HG02678 (cell line): ENCODE data around the gene NFIA.

Experiments used
- ATAC-seq: cut with Tn5 transposase; IDR thresholded peaks from one replicate; pipeline ENCODE4 v1.9.1; 2021; ENCODE audit warnings: mild to moderate bottlenecking, moderate library complexity; ENCODE audit not compliant: unreplicated experiment

The NFIA gene

DNA sequence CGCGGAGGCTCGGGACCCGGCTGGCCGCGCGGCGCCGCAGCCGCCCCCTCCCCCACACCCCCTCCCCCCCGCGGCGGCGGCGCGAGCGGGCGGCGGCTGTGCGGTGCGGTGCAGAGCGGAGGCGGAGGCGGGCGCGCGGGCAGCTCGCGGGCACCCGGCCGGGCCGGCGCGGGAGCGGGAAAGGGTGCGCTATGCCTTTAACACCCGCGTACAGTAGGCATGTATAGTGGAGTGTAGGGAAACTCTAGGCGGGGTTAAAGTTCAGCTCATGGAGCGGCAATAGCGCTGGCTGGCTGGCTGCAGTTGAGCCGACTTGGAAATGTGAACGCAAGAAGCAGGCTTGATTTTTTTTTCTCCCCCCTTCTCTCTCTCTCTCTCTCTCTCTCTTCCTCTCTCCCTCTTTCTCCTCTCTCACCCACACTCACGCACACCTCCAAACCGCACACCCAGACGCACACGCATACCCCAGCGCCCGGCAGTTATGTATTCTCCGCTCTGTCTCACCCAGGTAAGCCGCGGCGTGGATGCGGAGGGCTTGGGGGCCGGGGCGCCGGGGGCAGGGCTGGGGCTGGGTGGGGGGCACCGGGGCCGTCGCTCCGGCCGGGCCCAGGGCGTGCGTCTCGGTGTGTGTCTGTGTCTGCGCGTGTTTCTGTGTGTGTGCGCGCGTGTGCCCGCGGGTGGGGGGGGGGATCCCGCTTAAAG lies at the start of gene NFIA:
NFIA (plus strand) TSS at position 251 of the 702 bp plus-strand sequence.
- ATAC-seq = no peak

DNA sequence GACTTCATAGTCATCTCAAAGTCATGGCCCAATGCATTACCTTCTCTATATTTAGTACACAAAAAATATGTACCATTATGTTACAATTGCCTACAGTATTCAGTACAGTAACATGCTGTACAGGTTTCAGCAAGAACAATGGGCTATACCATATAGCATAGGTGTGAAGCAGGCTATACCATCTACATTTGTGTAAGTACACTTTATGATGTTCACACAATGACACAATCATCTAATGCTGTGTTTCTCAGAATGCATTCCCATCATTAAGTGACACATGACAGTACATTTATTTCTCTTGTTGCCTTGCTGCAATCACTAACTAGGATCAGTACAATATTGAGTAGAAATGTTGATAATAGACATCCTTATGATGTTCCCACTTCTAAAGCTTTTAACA lies 46.5 kb upstream of the NFIA start:
- ATAC-seq = no peak

DNA sequence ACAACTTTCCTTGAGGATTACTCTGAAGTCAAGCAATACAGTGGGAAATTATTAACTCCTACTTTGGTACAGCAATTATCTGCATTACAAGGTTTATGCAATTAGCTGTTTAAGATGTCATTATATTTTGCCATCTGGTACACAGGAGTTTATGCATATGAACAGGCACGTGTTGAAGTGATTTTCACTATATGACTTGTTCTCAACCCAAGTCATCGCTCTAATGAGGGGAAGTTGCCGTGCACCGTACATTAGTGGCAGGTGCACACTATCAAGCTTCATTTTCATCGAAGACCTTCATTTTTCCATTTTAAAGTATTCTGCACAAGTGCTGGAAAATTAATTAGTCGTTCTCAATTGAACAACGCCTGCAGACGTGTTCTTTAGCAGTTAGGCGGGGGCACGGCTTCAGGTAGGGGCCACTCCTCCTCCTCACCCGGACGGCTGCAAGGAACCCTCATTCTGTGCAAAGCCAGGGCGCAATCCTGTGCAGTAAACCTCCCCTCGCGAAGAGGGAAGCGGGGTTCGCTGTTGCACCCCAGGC lies 39.8 kb upstream of the NFIA start:
- ATAC-seq = no peak

DNA sequence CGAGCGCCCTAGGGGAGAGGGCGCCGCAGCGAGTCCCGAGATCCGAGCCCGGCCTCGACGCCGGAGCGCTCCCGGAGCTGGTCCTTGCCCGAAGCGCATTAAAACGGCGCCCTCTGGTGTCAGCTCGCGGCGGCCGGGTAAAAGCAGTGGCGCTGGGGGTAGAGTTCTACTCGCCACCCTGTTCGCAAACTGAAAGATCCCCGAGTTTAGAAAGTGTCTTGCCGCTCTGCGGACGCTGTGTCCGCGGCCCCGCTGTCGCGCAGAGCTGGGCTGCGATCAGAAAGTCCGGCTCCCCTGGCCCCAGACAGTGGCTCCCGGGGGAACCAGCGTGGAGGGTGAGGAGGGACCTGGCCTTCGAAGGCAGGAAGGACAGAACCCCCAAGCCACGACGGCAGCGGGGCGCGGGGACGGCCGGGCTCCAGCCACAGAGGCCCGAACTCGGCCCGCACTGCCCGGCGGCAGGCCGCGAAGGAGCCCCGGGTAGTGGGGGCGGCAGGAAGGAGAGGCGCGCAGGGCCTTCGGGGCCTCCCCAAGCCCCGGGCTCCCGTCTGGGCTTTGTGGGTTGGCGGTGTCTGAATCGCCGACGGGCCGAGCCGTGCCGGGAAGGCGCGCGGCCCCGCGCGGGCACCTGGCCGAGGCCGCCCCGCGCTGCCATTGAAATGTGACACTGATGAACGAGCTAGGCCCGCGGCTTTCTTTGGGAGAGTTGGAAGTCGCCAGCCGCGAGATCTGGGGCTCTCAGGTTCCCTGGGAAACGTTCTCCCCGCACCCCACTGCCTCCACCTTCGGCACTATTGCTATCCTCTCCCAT lies 39.1 kb upstream of the NFIA start:
- no peak for ATAC-seq

DNA sequence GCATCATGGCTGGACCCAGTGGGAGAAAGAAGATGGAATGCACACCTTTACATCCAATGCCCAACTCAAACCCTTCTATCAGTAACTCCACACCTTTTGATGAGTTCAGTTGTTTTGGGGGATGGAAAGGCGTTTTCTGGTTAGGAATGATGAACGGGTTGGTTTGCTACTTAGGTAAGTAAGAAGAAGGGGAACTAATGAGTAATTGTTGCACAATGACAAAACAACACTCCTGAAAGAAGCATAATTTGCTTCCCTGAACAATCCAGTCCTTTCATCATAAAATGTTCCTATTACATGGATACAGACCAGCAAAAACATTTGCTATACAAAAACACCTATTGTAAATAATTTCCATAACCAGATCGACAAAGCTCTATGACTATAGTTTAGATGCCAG lies 35.9 kb upstream of the NFIA start:
- no peak for ATAC-seq

DNA sequence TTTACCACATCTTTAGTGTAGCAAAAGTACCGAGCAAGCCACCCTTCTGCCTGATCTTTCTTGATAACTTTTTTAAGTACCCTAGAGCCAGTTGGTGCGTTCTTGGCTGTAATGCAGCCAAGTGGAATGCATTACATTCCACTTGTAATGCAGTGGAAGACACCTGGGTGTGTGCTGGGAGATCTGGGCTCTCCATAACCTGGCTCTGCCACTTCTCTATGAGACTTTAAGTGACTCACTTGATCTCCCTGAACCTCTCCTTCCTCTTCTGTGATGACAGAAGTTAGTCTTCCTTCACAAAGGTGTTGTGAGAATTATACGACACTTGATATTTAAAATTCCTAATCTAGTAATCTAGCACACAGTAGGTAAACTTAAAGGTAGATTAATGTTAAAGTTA lies 35.3 kb upstream of the NFIA start:
- ATAC-seq = no peak

DNA sequence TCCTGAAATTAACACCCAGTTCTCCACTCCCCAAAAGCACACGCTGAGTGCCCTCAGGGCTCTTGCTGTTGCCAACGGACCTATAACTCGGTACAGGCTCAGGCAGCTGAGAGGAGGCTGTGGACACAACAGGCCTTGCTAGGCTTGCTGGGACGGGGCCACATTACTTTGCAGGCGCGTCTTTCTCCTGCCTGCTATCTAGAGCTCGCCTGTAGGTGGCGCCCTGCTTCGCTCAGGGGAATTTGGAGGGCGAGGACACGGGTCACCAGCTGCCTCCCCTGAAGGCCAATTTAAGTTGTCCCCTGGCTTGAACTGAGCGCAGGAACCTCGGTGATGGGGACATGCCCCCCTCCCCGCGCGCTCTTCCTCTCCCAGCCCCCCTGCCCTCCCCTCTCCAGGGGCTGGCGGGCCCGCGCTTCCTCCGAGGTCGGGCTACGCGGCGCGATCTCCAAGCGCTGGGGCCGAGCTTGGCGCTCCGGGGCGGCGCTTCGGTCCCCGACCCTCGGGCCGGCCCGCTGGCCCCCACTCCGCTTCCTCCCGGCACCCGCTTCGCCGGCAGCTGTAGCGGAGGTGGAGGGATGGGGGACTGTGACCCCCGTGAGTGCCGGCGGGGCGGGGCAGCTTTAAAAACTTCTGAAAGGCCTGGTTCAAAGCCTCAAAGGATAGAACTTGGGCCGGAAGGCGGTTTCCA lies 32.4 kb upstream of the NFIA start:
- peak; percentile 72 for ATAC-seq

- ATAC-seq = peak; percentile 17
Observed at GRCh38 chr1:61050541-61051442, 31.6 kb upstream of the NFIA start.

GRCh38 chr1:61051443-61051718 lies 31.0 kb upstream of the NFIA start:
- no peak for ATAC-seq

DNA sequence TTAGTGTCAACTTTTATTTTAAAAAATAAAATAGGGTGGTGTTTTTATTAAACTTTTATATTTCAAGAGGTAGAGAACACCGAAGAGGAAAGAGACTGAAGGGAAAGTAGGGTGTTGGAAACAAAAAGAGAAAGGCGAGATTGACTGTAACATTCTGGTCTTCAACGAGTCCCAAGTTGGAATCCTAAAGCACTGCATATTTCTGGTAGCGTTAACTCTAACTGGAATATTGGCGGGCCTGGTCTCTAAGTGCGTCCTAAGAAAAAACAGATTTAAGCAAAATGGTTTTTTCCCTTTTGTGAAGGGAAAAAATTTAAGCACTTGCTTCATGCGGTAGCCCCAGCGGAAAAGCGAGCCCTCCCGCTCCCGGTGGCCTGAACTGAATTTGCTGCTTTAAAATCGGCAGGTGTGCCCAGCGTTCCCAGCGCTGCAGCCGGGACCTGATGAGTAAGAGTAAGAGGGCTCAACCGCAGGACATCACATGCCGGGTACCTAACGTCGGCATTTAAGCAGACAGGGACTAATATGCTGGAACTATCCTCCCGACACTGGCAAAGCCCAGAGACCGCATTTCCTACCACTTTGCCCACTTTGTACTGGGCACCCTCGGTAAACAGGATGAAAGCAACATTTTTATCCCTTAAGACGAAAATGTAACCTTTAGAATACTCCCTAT lies 30.5 kb upstream of the NFIA start:
- no peak for ATAC-seq

GRCh38 chr1:61052395-61053225 lies 29.8 kb upstream of the NFIA start:
- no peak for ATAC-seq

- no peak for ATAC-seq
Observed at GRCh38 chr1:61053226-61053711, 29.1 kb upstream of the NFIA start.

- no peak for ATAC-seq
Observed at GRCh38 chr1:61053712-61054600, 28.4 kb upstream of the NFIA start.

DNA sequence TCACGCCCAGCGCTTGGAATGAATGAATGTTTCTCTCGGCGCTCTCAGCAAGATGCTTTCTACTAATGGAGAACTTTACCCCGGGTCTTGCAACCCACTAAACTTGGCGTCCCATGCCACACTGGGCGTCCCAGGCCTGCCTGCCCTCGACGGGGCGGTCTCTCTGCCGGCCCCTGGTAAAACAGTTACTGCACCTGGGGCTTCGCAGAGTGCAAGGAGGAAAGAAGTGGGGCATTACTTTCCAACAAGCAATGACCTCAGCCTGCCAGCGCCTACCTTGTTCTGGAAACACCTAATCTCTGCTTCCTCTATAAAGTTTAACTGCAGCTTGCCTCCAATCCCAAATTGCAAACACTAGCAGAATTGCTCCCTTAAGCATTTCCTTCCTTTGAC lies 27.8 kb upstream of the NFIA start:
- no peak for ATAC-seq

GRCh38 chr1:61055110-61055614 lies 27.2 kb upstream of the NFIA start:
- ATAC-seq = no peak

GRCh38 chr1:61056196-61056572 lies 26.2 kb upstream of the NFIA start:
- no peak for ATAC-seq

GRCh38 chr1:61056573-61057439 lies 25.6 kb upstream of the NFIA start:
- ATAC-seq = no peak
